Liver (tissue), 9 donors: Measurements from ENCODE around the gene FBXO7. TPM values are rescaled to one million over a fixed set of nuclear protein-coding genes. Genes with fewer than 3 reads are reported as not detected.

Source experiments
- DNase-seq: peaks from one replicate; pipeline ENCODE4 v3.0.0-alpha.2; 2017; ENCODE audit warnings: low spot score
- H3K27ac ChIP-seq, 2 donors: one replicate each; pipeline ENCODE4 v1.7.0; 2013; ENCODE audit warnings: inconsistent platforms in 2 of 2, low read length in 2 of 2, control low read depth in 1 of 2, low read depth in 1 of 2, mild to moderate bottlenecking in 1 of 2
- H3K27me3 ChIP-seq, 4 donors: one replicate each; pipeline versions ENCODE4 v1.6.1 to v1.7.0; 2013; ENCODE audit warnings: low read length in 3 of 4, inconsistent platforms in 1 of 4, mild to moderate bottlenecking in 1 of 4, moderate library complexity in 1 of 4; ENCODE audit not compliant: control insufficient read depth in 4 of 4, insufficient read depth in 4 of 4
- H3K36me3 ChIP-seq, 4 donors: one replicate each; pipeline versions ENCODE4 v1.6.1 to v1.7.0; 2013; ENCODE audit warnings: low read length in 3 of 4, mild to moderate bottlenecking in 3 of 4, low read depth in 1 of 4, moderate library complexity in 1 of 4; ENCODE audit not compliant: control insufficient read depth in 4 of 4, insufficient read depth in 3 of 4
- H3K4me1 ChIP-seq, 4 donors: one replicate each; pipeline versions ENCODE4 v1.6.1 to v1.7.0; 2013; ENCODE audit warnings: low read length in 3 of 4, mild to moderate bottlenecking in 3 of 4, moderate library complexity in 1 of 4; ENCODE audit not compliant: control insufficient read depth in 4 of 4, insufficient read depth in 4 of 4
- H3K4me3 ChIP-seq, 3 donors: one replicate each; pipeline versions ENCODE4 v1.6.1 to v1.7.0; 2013; ENCODE audit warnings: low read length in 3 of 3, control low read depth in 1 of 3, low read depth in 1 of 3, mild to moderate bottlenecking in 1 of 3
- H3K9ac ChIP-seq, 2 donors: one replicate each; pipeline ENCODE4 v1.7.0; 2013; ENCODE audit warnings: low read length in 2 of 2, mild to moderate bottlenecking in 2 of 2, moderate library complexity in 2 of 2, control low read depth in 1 of 2, low read depth in 1 of 2
- H3K9me3 ChIP-seq, 4 donors: one replicate each; pipeline versions ENCODE4 v1.6.1 to v1.7.0; 2013; ENCODE audit warnings: low read length in 3 of 4; ENCODE audit not compliant: control insufficient read depth in 4 of 4
- EGR1 ChIP-seq, 2 donors: IDR thresholded peaks; 2 replicates each; pipeline ENCODE4 v1.6.1; 2016 to 2018; ENCODE audit warnings: antibody characterized with exemption in 2 of 2, low read depth in 2 of 2
- FOXA1 ChIP-seq: IDR thresholded peaks from 2 replicates; pipeline ENCODE4 v1.6.1; 2016; ENCODE audit warnings: antibody characterized with exemption
- FOXA2 ChIP-seq: IDR thresholded peaks from 2 replicates; pipeline ENCODE4 v1.6.1; 2016; ENCODE audit warnings: antibody characterized with exemption
- GABPA ChIP-seq, 2 donors: IDR thresholded peaks in 1 of 2; conservative IDR thresholded peaks in 1 of 2; 2 replicates each; pipeline ENCODE4 v1.6.1; 2016; ENCODE audit warnings: antibody characterized with exemption in 2 of 2, mild to moderate bottlenecking in 1 of 2, moderate library complexity in 1 of 2
- HNF4A ChIP-seq, 2 donors: conservative IDR thresholded peaks; 2 replicates each; pipeline ENCODE4 v1.6.1; 2016; ENCODE audit warnings: antibody characterized with exemption in 2 of 2, mild to moderate bottlenecking in 2 of 2
- JUND ChIP-seq, 2 donors: IDR thresholded peaks; 2 replicates each; pipeline ENCODE4 v1.6.1; 2016; ENCODE audit warnings: antibody characterized with exemption in 2 of 2
- NR2F2 ChIP-seq: IDR thresholded peaks from 2 replicates; pipeline ENCODE4 v1.6.1; 2016; ENCODE audit warnings: antibody characterized with exemption
- RAD21 ChIP-seq, 2 donors: IDR thresholded peaks; 2 replicates each; pipeline ENCODE4 v1.6.1; 2016; ENCODE audit warnings: antibody characterized with exemption in 2 of 2, mild to moderate bottlenecking in 2 of 2
- RXRA ChIP-seq, 2 donors: IDR thresholded peaks; 2 replicates each; pipeline ENCODE4 v1.6.1; 2017 to 2018; ENCODE audit warnings: antibody characterized with exemption in 2 of 2, mild to moderate bottlenecking in 1 of 2
- SP1 ChIP-seq: IDR thresholded peaks from 2 replicates; pipeline ENCODE4 v1.6.1; 2018; ENCODE audit warnings: antibody characterized with exemption, mild to moderate bottlenecking
- TAF1 ChIP-seq: conservative IDR thresholded peaks from 2 replicates; pipeline ENCODE4 v1.6.1; 2016; ENCODE audit warnings: antibody characterized with exemption, mild to moderate bottlenecking
- YY1 ChIP-seq: IDR thresholded peaks from 2 replicates; pipeline ENCODE4 v1.6.1; 2016; ENCODE audit warnings: antibody characterized with exemption, mild to moderate bottlenecking
- WGBS: extraction: QIAGEN DNeasy Blood & Tissue Kit; methylation state at CpG from one replicate; pipeline ENCODE4 v1.1.7; 2013; 5-methylcytosine and 5-hydroxymethylcytosine counted together
- polyA plus RNA-seq, 2 donors: library from polyadenylated mRNA; stranded (reverse) in 1 of 2; unstranded in 1 of 2; fragments of 200-250 nt in 1 of 2; fragments of >200 nt in 1 of 2; fragmentation: Nextera tagmentation in 1 of 2; extraction: Ambion mirVana in 1 of 2; gene quantifications; one replicate each; pipeline versions ENCODE4 v1.2.1 to v1.2.3, GENCODE V29; 2013 to 2015
- total RNA-seq, 2 donors: library from RNA; depleted of rRNA; stranded (reverse); fragments of >200 nt; gene quantifications; one replicate each; pipeline ENCODE4 v1.2.3, GENCODE V29; 2014
- TF ChIP-seq, protein P1 (sequence below): fragments of 150-350 bp; IDR thresholded peaks from 2 replicates; pipeline ENCODE4 v1.5.1; 2017; ENCODE audit warnings: improper control_type of control experiment, low read depth, low read length; ENCODE audit not compliant: missing input control
- TF ChIP-seq, protein P2 (sequence below): IDR thresholded peaks from 2 replicates; pipeline ENCODE4 v1.6.1; 2016; ENCODE audit warnings: antibody characterized with exemption
- TF ChIP-seq, protein P3 (sequence below): IDR thresholded peaks from 2 replicates; pipeline ENCODE4 v1.6.1; 2016; ENCODE audit warnings: antibody characterized with exemption
- TF ChIP-seq, protein P4 (sequence below): IDR thresholded peaks from 2 replicates; pipeline ENCODE4 v1.6.1; 2016; ENCODE audit warnings: antibody characterized with exemption
- donor health status: healthy.
- donor health status: healthy.
- donor health status: healthy.
- donor health status: healthy.
- donor health status: healthy.

FBXO7 gene
- total and polyA plus RNA-seq, 4 donors = 37.9 to 179 (median 50.8) TPM

DNA sequence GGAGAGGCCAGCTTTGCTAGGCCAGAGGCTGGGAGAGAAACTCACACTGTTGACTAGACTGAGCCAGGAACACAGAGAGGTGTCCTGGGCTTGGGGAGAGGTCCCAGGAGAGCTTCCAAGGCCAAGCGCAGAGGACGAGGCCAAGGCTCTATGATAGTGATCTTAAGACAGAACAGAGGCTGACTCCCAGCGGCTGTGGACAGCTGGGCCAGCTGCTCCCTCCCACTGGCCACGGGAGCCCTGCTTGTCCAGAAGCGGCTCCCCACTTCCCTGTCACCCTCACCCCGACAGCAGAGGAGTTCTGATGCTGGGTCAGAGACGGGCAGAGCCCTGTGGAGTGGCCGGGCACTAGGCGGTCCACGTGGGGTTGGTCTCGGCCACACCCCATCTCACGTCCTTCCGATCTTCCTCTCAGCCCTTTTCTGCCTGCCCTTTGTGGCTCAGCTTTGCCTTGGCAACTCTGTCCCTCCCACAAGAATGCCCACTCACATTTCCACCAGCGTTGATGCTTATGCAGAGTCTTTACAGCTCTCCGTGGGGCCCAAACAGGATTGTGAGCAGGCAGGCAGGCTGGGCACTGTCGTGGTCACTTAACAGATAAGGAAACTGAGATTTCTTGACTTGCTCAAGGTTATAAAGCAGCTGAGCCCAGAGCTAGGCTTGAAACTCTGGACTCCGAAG, 68.2 kb downstream of the FBXO7 start:
- 87% methylated on average over 17 of the region's 17 CpGs for WGBS
- Histone ChIP-seq H3K36me3 (no peaks in the 10 kb centered on the region), H3K4me3 (no peak overlapping the region), H3K27me3 (no peaks in the 10 kb centered on the region), H3K9ac (no peak overlapping the region), H3K4me1 (peaks cover 0 to 25% (median 13%) of the 10 kb centered on the region in 4 donors), H3K9me3 (no peaks in the 10 kb centered on the region), H3K27ac (no peak overlapping the region)
- TF ChIP-seq JUND (IDR thresholded peaks at IDR 0.05) = no peak
- TF ChIP-seq, protein P1, sequence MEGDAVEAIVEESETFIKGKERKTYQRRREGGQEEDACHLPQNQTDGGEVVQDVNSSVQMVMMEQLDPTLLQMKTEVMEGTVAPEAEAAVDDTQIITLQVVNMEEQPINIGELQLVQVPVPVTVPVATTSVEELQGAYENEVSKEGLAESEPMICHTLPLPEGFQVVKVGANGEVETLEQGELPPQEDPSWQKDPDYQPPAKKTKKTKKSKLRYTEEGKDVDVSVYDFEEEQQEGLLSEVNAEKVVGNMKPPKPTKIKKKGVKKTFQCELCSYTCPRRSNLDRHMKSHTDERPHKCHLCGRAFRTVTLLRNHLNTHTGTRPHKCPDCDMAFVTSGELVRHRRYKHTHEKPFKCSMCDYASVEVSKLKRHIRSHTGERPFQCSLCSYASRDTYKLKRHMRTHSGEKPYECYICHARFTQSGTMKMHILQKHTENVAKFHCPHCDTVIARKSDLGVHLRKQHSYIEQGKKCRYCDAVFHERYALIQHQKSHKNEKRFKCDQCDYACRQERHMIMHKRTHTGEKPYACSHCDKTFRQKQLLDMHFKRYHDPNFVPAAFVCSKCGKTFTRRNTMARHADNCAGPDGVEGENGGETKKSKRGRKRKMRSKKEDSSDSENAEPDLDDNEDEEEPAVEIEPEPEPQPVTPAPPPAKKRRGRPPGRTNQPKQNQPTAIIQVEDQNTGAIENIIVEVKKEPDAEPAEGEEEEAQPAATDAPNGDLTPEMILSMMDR = no peak
- no peak for TF ChIP-seq HNF4A (conservative IDR thresholded peaks at IDR 0.05)
- no peak for TF ChIP-seq EGR1 (IDR thresholded peaks at IDR 0.05; ENCODE audit: low read depth in 2 of 2)
- TF ChIP-seq SP1 = no peak
- TF ChIP-seq FOXA2 = no peak
- TF ChIP-seq NR2F2 = no peak
- TF ChIP-seq, protein P2, sequence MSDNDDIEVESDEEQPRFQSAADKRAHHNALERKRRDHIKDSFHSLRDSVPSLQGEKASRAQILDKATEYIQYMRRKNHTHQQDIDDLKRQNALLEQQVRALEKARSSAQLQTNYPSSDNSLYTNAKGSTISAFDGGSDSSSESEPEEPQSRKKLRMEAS = no peak
- TF ChIP-seq, protein P3, sequence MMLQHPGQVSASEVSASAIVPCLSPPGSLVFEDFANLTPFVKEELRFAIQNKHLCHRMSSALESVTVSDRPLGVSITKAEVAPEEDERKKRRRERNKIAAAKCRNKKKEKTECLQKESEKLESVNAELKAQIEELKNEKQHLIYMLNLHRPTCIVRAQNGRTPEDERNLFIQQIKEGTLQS = no peak
- TF ChIP-seq RAD21 (IDR thresholded peaks at IDR 0.05) = no peak
- TF ChIP-seq, protein P4, sequence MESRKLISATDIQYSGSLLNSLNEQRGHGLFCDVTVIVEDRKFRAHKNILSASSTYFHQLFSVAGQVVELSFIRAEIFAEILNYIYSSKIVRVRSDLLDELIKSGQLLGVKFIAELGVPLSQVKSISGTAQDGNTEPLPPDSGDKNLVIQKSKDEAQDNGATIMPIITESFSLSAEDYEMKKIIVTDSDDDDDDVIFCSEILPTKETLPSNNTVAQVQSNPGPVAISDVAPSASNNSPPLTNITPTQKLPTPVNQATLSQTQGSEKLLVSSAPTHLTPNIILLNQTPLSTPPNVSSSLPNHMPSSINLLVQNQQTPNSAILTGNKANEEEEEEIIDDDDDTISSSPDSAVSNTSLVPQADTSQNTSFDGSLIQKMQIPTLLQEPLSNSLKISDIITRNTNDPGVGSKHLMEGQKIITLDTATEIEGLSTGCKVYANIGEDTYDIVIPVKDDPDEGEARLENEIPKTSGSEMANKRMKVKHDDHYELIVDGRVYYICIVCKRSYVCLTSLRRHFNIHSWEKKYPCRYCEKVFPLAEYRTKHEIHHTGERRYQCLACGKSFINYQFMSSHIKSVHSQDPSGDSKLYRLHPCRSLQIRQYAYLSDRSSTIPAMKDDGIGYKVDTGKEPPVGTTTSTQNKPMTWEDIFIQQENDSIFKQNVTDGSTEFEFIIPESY = no peak
- TF ChIP-seq YY1 = no peak
- DNase-seq = no peak

DNA sequence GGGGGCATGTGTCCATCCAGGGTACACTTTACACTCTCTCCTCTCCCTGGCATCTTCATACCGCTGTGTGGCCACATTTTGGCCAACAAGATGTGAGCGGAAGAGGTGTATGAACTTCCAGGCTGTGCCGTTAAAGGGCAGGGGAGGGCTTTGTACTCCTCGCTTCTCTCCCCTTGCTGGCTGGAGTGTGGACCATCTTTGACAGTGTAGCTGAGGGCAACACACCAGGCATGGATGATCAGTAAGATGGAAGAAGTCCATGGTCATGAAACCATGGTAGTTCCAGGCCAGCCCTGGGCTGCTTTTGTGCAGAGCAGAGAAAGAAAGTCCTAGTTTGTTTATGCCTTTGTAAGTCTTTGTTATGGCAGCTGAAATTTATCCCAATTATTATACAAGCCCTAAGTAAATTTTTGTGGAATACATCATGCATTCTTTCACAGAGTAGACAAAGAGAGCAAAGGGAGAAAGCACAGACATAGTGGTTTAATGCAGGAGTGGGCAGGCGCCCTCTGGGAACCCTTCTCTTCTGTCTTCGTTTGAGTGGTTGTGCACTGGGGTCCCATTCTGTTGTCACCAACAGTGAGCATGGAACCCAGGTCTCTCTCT, 70.4 kb downstream of the FBXO7 start:
- 94% methylated on average over 6 of the region's 6 CpGs for WGBS
- Histone ChIP-seq H3K9me3 (no peaks in the 10 kb centered on the region), H3K27me3 (no peaks in the 10 kb centered on the region), H3K4me1 (peaks cover 0 to 17% (median 7%) of the 10 kb centered on the region in 4 donors), H3K9ac (no peak overlapping the region), H3K36me3 (no peaks in the 10 kb centered on the region), H3K27ac (no peak overlapping the region), H3K4me3 (no peak overlapping the region)
- no peak for DNase-seq
- TF ChIP-seq, protein P2 = no peak
- TF ChIP-seq NR2F2 (no peak), RXRA (IDR thresholded peaks at IDR 0.05) (no peak), RAD21 (IDR thresholded peaks at IDR 0.05) (no peak), JUND (IDR thresholded peaks at IDR 0.05) (no peak), HNF4A (conservative IDR thresholded peaks at IDR 0.05) (no peak), GABPA (IDR thresholded peaks at IDR 0.05 in 1 of 2, conservative IDR thresholded peaks at IDR 0.05 in 1 of 2) (no peak), YY1 (no peak), SP1 (no peak), TAF1 (no peak), EGR1 (IDR thresholded peaks at IDR 0.05; ENCODE audit: low read depth in 2 of 2) (no peak), FOXA1 (no peak), FOXA2 (no peak)
- TF ChIP-seq, protein P1 = no peak
- TF ChIP-seq, protein P4 = no peak
- TF ChIP-seq, protein P3 = no peak
